Left forelimb (tissue), 1 donor: ENCODE data around the gene BGN.

Source experiments
- DNase-seq: peaks from one replicate; pipeline ENCODE4 v3.0.0-alpha.2; 2018; ENCODE audit warnings: low spot score

BGN gene

DNA sequence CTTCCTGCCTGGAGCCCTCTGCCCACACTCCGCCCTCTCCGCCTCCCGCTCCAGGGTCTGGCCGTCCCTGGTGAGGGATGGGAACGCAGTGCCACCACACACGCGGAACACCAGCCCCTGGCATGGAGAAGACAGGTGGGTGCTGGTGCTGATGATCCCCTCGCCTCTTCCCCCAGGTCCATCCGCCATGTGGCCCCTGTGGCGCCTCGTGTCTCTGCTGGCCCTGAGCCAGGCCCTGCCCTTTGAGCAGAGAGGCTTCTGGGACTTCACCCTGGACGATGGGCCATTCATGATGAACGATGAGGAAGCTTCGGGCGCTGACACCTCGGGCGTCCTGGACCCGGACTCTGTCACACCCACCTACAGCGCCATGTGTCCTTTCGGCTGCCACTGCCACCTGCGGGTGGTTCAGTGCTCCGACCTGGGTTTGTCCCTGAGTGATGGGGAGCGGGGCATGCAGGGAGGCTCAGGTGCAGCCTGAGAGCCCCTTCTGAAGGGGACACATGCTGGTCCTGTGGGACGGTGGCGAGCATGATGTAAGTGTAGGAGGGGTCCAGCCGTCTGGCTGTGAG is 9.8 kb downstream of the BGN start:
- DNase-seq = no peak

DNA sequence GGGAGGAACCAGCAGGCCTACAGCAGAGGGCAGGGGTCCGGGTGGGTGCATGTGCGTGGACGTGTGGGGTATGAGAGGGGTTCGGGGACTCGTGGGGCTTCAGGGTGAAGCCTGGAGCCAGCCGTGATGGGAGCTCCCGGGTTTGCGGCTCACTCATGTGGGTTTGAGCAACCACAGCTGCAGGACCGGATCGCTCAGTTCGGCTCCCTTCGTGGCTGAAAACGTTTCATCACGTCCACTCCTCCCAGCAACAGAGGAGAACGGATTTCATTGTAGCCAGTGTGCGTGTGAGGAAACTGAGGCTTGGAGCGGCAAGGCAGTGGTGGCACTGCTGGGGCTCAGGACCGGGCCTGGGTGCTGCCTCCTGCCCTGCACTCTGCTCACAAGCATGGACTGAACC is 10.6 kb downstream of the BGN start:
- no peak for DNase-seq

DNA sequence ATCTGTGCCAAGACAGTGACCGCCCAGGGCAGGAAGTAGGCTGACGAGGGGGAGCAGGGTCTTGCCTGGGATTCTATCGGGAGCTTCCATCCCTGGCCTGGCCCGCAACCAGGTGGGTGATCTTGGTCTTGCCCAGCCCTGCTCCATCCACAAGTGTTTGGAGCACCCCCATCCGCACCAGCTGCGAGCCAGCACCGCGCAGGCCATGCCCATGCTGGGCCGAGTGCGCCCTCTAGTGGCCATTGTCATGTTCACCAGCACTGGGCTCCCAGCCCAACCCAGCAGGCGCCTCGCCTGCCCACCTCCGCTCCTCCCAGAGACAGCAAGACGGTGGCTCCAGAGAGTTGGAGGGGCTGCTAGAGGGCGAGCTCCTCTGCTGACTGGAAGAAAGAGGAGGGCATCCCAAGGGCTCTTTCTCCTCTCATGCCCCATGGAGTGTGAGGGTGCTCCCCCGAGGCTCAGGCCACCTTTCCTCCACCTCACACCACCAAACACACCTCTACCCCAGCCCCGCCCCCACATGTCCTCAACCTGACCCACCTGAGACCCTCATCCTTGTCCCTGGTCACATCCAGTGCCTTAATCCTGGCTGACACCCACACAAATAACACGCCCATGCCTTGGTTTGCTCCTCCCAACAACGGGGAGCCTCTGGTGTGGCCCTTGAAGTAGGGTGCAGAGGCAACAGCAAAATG is 12.9 kb downstream of the BGN start:
- peak; percentile 86 for DNase-seq

DNA sequence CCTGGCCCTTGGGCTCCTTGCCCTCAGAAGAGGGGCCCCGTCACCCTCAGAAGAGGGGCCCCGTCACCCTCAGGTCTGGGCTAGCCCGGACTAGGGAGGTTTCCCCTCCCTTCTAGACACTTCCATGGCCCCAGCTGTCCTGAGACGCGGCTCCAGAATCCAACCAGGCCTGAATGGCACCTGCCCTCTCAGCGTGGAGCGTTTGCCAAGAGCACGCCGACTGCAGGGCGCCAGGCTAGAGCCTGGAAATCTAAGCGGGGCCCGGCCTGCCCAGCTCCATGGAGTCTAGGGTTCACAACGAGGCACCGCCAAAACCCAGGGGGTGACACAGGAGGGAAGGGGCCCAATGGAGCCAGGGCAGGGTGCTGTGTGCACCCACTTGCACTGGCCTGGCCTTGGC is 14.8 kb downstream of the BGN start:
- no peak for DNase-seq

DNA sequence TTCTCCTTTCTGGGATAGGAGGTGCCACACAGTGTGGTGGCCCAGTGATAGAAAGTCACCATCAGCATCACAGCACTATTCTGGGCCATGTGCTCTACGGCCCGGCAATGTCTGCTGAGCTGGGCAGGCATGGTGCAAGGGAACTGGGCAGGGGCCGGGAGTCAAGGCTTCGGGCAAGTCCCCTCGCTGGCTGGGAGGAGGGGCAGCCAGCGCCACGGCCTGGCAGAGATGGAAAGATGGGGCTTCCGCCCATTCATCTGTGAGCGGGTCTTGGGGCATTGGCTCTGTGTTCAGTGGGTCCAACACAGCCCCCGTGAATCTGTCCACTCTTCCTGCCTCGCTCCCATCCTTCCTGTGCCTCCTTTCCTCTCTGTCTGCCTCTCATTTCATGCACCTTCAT is 15.6 kb downstream of the BGN start:
- no peak for DNase-seq

DNA sequence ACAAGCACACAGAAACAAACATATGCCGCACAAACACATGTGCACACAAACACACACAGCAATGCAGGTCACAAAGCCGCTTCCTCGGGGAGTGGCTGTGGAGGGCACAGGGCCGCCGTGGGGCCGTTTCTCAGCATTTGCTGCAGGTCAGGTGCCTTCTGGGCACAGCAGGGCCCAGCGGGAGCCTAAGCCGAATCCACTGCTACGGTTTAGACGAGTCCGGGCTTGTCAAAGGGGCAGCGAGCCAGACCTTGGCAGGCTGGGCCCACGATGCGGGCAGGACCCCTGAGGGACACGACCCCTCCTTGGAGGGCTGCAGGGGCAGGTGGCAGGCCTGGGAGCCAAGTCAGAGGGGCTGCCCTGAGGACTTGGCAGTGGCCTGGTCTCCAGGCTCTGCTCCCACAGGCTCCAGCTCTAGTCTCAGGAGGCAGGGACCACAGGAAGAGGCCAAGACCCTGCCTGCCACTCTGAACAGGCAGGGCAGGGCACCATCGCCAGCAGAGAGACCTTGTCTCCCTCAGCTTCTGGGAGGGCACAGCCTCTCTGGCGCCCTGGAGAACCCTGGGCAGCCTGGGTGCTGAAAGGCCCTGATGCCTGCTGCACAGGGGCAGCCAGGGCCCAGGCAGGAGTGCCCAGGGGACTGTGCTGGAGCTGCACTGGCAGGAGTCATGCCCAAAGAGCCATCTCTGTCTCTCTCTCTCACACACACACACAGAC is 17.2 kb downstream of the BGN start:
- no peak for DNase-seq

DNA sequence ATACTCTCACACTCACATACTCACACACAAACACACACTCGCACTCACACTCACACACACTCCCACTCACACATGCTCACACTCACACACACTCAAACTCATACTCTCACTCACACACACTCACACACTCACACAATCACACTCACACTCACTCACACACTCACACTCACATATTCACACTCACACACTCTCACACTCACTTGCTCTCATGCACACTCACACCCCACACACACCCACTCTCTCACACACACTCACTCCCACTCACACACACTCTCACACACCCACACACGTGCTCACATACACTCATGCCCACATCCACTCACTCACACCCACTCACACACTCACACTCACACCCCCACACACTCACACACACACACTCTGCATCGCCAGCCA is 17.7 kb downstream of the BGN start:
- no peak for DNase-seq

DNA sequence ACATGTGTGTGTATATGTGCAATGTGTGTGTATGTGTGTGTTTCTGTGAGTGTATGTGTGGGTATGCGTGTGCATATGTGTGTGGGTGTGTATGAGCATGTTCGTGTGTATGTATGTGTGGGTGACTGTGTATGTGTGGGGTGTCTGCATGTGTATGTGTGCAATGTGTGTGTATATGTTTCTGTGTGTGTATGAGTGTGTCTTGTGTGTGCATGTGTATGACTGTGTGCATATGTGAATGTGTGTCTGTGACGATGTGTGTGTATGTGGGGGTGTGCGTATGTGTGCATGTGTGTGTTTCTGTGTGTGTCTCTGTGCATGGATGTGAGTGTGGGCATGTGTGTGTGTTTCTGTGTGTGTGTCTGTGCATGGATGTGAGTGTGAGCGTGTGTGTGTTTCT is 18.5 kb downstream of the BGN start:
- no peak for DNase-seq

DNA sequence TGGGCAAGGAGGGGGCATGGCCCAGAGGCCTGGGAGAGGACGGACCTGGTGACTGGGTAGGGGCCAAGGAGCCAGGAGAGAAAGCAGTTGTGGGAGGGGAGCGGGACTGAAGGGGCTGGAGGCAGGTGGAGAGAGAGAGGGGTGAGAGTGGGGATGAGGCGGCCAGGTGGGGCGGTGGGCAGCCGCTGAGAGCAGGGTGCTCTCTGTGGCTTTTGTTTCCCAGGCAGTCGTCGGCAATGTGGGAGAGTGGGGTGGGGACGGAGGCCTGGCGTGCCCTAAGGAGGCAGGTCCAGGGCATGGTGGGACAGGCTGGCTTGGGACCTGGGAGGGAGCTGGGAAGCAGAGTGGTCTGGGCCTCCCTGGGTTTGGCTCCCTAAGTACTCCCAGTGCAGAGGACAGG is 19.5 kb downstream of the BGN start:
- DNase-seq = no peak

DNA sequence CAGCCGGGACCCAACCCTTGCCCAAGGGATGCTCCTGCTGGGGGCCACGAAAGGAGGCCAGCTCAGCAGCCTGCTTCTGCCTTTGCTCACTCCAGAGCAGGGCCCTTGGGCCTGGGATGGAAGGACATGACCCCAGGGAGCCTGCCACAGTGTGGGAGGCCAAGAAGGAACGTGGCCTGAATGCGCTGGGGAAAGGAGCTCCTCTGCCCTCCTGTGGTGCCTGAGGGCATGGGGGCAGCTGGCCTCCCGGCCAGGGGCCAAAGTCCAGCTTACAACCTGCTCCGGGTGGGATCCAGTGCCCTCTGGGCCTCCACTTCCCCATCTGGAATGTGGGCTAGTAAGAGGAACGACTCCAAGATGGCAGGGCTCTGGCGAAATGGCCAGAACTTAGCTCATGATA is 20.7 kb downstream of the BGN start:
- no peak for DNase-seq

DNA sequence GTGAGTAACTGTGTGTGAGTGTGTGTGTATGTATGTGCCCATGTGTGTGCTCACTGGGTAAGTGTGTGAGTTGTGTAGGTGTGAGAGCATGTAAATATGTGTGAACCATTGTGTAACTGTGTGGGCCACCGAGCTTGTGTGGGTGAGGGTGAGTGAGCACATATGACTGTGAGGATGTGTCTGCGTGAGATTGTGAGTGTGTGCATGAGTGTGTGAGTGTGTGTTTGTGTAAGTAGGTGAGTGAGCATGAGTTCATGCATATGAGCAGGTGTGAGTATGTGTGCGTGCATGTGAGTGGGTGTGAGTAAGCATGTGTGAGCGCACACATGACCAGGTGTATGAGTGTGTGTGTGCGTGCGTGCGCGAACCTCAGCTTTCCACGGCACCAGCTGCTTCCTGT is 21.3 kb downstream of the BGN start:
- DNase-seq = no peak

DNA sequence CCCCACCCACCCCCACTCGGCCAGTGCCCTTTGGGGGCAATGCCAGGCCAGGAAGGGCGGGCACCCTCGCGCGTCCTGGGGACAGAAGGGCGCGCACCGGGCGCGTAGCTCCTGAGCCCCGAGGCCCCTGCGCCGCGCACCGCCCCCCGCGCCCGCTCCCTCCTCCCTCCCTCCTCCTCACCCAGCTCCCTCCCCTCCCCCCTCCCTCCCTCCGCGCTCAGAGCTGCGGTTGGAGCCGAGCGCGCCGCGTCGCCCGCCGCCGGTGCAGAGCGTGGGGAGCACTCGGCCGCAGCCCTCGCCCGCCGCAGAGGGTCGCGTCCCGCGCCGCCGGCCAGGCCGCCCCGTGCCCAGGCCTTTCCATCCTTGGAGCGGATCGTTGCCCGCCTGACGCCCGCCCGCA is 22.6 kb downstream of the BGN start, which contains the start of gene ATP2B3:
Gene ATP2B3, plus strand, starts transcription at position 220 of the 400 bp plus-strand sequence. CDS start 18,606 bp downstream, outside the sequence.
- no peak for DNase-seq

DNA sequence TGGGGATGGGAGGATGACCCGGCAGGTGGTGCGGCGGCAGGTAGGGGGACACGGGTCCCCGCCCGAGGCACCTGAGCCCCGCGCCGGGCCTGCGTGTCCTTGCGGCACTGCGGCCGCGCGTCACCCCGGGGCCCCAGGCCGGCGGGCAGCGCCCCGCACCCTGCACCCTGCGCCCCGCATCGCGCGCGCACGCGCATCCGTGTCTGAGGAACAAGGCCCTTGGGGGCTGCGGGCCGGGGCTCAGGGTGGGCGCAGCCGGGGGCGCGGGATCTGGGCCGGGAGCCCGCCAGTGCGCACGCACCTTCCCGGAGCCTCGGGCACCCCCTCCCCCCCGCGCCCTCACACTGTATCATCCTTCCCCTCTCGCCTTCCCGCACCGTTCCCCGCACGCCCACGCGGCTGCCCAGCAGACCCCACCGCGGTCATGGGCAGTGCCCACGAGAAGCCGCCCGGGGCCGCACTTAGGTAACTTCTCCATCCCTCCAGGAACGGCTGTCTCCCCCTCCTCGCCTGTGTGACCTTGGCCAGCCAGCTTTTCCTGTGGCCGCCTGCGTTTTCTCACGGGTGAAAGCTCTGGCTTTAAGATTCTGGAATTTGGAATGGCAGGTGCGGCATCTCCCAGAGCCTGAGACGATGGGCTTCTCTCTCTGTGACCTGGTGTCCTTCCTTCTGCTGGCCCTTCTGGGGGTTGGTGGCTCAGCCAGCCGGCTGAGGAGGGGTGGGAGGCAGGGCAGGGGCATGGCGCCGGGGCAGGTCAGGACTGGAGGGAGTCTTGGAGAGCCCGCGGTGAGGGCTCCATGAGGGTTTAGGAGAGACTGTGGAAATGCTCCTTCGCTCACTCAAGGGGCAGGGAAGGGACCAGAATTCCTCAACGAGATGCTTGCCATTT is 23.4 kb downstream of the BGN start:
- no peak for DNase-seq

DNA sequence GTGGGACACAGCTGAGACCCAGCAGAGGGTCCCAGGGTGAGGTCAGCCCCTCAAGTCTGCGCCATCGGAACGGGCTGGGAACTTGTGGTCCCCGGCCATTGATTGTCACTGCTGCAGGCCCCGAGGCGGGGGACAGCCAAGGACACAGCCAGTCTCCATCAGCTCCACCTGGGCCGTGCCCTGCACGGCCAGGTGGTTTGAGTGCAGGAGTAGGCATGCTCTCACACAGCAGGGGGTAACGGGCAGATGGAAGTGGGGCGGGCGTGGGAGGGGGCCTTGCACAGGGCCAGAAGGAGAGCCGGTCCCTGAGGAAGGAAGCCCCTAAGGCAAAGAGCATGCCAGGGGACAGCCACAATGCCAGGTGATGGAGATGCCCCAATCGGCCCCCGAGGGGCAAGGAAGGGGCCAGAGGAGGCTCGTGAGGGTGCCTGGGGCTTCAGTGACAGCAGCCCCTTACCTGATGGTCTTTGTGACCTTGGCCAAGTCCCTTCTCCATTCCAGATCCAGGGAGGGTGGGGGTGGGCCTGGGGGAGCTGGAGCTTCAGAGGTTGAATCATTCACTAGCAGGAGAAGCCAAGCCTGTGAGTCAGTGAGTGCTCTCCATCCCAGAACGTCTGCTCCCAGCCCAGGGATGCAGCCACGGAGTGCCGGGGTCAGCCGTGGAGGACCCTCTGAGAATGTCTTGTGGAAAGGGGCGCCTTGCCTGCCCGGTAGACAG is 24.9 kb downstream of the BGN start:
- no peak for DNase-seq

DNA sequence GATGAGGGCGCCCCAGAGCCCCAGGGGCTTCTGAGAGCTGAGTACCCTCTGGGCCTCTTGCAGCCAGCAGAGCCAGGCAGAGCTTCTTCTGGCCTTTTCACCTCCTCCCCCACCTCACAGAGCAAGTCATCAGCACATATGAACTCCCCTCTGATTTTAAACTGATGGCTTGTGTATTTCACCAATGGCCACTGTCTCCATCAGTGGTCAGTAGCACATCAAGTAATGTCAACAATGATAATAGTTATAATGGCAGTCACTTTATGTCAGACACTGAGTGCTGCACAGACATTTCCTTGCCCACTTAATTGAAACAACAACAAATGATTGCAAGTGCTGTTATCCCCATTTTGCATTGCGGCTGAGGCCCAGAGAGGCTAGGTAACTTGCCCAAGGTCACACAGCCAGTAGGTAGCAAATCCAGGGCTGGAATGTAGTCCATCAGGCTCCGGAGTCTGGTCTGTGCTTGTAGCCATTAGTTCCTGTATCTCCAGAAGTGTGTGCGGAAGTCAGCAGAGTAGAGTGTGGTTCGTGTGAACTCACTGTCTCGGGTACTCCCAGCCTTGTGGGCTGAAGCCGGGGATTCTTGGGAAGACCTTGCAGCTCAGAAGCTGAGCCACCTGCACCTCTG is 25.6 kb downstream of the BGN start:
- no peak for DNase-seq

DNA sequence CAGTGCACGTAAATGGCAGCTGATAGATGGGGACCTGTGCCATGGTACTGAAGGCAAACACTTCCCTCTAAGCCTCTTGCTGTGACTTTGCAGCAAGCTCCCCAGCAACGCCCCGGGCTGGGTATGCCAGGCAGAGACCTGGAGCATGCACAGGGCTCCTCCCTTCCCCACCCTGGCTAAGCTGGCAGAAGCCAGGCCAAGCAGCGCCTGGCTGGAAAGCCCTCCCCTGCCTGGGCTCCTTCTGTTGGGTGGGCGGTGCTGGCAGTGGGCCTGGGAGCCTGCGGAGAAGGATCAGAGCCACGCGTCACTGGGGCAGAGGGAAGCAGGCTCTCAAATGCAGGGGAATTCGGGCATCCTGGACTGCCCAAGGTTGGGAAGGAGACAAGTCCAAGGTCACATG is 26.3 kb downstream of the BGN start:
- no peak for DNase-seq

DNA sequence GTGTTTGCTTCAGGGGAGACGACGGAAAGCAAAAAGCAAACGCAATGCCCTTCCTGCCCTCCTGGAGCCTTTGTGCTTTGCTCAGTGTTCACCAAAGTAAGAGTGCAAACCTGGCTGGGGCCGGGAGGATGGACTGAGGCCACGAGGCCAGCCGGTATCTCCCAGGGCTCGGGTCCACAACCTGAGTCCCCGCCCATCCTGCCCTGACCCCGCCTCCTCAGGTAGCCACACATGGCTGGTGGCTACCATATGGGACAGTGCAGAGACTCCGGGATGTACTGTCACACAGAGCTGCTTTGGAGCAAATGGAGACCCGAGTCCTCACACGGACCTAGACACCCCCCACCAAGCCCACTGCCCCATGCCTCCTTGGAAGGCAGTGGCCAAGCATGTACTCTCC is 27.5 kb downstream of the BGN start:
- no peak for DNase-seq

DNA sequence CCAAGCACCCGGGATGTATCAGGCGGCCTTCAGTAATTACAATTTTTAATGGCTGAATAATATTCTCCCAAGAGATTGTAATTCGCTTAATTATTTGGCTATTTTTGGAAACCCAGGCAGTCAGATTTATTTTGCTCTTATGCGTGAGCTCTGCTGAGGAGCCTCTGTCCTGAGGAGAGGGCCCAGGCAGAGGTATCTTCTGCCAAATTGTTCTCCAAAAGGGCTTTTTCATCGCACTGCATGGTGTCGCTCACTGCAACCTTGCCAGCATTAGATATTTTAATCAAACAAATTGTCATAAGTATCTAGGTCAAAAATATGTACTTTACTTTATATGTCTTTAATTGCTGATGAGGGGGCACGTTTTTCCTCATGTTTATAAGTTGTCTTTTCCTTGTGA is 28.5 kb downstream of the BGN start:
- DNase-seq = no peak

DNA sequence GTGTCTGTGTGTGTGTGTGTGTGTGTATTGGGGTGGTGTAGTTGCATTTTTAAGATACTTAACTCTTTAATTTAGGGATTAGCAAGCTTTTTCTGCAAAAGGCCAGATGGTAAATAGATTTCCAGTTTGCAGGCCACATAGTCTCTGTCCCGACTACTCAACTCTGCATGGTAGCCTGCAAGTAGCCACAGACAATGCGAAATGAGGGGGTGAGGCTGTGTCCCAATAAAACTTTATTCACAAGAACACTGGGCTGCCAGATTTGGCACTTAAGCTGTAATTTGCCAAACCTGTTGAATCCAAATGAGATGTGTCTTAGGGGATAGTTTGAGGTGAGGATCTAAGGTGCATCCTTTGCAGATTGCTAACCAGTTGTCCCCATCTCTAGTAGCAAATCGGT is 29.5 kb downstream of the BGN start:
- no peak for DNase-seq

DNA sequence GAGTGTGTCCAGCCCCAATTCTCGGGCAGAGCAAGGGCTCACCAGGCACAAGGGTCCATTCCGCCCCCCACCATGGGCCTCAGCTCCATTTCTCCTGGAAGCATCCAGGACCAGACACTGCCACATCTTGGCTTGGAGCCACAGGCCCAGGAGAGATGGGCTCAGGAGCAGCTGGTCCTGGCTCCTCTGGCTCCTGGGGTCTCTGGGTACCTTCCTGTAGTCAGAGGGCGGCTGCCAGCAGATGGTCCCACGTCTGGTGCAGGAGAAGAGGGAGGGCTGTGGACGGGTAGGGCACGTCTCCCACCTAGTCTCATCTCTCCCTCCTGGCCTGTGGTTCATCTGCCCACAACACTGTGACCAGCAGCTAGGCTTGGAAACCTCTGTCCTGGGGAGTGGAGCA is 30.7 kb downstream of the BGN start:
- DNase-seq = no peak

DNA sequence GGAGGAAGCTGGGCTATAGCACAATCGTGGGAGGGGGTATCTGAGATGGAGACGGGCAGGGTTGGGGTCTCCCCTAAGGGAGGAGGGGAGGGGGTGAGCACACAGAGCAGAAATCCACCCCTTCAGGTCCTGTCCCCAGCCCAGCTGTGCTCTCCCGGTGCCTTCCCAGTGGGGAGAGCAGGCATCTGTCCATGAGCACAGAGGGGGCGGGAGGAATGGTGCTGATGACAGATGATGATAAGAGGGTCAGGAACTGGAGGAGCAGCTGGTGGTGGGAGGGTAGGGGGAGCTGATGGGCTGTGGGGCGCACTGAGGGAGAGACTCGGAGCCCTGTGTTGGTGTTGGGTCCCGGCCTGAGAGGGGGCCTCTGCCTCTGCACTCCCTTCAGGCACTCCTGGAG is 31.3 kb downstream of the BGN start:
- no peak for DNase-seq
